Neural cell (in vitro differentiated cells): Measurements from ENCODE around the gene GPR101. TPM values are rescaled to one million over a fixed set of nuclear protein-coding genes. Genes with fewer than 3 reads are reported as not detected.
A peak's percentile ranks its signal among the peaks of the same experiment; 100 is the strongest.

Source experiments
- H2AFZ ChIP-seq: fragments of 200-600, 300-800 bp; sonication (generic), shearing (Covaris generic); 2 replicates; pipeline ENCODE4 v1.6.0; 2014; ENCODE audit warnings: low read depth, mild to moderate bottlenecking, antibody characterized with exemption, low read length, moderate library complexity
- H3F3A ChIP-seq: fragments of 200-600 bp; shearing (Covaris generic); 2 replicates; pipeline ENCODE4 v1.6.1; 2016; ENCODE audit warnings: mild to moderate bottlenecking, moderate library complexity, mixed read lengths, antibody characterized with exemption, low read length; ENCODE audit not compliant: insufficient read depth, poor library complexity, severe bottlenecking
- H3K27ac ChIP-seq: fragments of 200-600, 300-800 bp; sonication (generic), shearing (Covaris generic); 2 replicates; pipeline ENCODE4 v1.5.1; 2014; ENCODE audit warnings: mild to moderate bottlenecking, low read length, moderate library complexity
- H3K27me3 ChIP-seq: fragments of 300-800, 200-600 bp; sonication (generic), shearing (Covaris generic); 2 replicates; pipeline ENCODE4 v1.6.0; 2014; ENCODE audit warnings: mild to moderate bottlenecking, low read depth, low read length, moderate library complexity; ENCODE audit not compliant: insufficient read depth
- H3K36me3 ChIP-seq: fragments of 300-800, 200-600 bp; sonication (generic), shearing (Covaris generic); 2 replicates; pipeline ENCODE4 v1.5.1; 2014; ENCODE audit warnings: mild to moderate bottlenecking, antibody characterized with exemption, low read length, moderate library complexity; ENCODE audit not compliant: insufficient read depth
- H3K4me2 ChIP-seq: fragments of 300-800, 200-600 bp; sonication (generic), shearing (Covaris generic); 2 replicates; pipeline ENCODE4 v1.6.0; 2014; ENCODE audit warnings: mild to moderate bottlenecking, low read length
- H3K4me3 ChIP-seq: fragments of 300-800, 200-600 bp; sonication (generic), shearing (Covaris generic); 2 replicates; pipeline ENCODE4 v1.5.1; 2014; ENCODE audit warnings: mild to moderate bottlenecking, low read length, moderate library complexity
- H3K79me2 ChIP-seq: fragments of 200-600 bp; shearing (Covaris generic); replicated peaks from 2 replicates; pipeline ENCODE4 v1.6.0; 2014; ENCODE audit warnings: mild to moderate bottlenecking, low read length, moderate library complexity; ENCODE audit not compliant: insufficient read depth
- H3K9ac ChIP-seq: fragments of 300-800, 200-600 bp; sonication (generic), shearing (Covaris generic); 2 replicates; pipeline ENCODE4 v1.6.1; 2016; ENCODE audit warnings: mild to moderate bottlenecking, low read length, mixed read lengths
- H3K9me2 ChIP-seq: fragments of 200-600 bp; shearing (Covaris generic); 2 replicates; pipeline ENCODE4 v1.6.1; 2016; ENCODE audit warnings: mild to moderate bottlenecking, low read length, mixed read lengths; ENCODE audit not compliant: insufficient read depth
- H3K9me3 ChIP-seq: fragments of 200-600, 300-800 bp; sonication (generic), shearing (Covaris generic); 2 replicates; pipeline ENCODE4 v1.6.1; 2016; ENCODE audit warnings: mild to moderate bottlenecking, mixed run types, low read length, moderate library complexity, mixed read lengths
- H4K20me1 ChIP-seq: fragments of 200-600 bp; shearing (Covaris generic); 2 replicates; pipeline ENCODE4 v1.6.1; 2016; ENCODE audit warnings: mild to moderate bottlenecking, mixed run types; ENCODE audit not compliant: insufficient read depth
- CTCF ChIP-seq: fragments of 450-650 bp; IDR thresholded peaks from 2 replicates; pipeline ENCODE4 v1.5.1; 2014; ENCODE audit warnings: antibody characterized with exemption, mild to moderate bottlenecking, moderate library complexity; ENCODE audit not compliant: poor library complexity, severe bottlenecking
- EP300 ChIP-seq: fragments of 450-650 bp; conservative IDR thresholded peaks from 2 replicates; pipeline ENCODE4 v1.6.1; 2014; ENCODE audit warnings: antibody characterized with exemption, mild to moderate bottlenecking, moderate library complexity; ENCODE audit not compliant: poor library complexity, severe bottlenecking
- EZH2 ChIP-seq: fragments of 200-600, 300-800 bp; shearing (Covaris generic), sonication (generic); IDR thresholded peaks from 2 replicates; pipeline ENCODE4 v1.6.1; 2014; ENCODE audit warnings: antibody characterized with exemption, low read length, borderline replicate concordance, mild to moderate bottlenecking; ENCODE audit not compliant: insufficient read depth, poor library complexity, severe bottlenecking
- MXI1 ChIP-seq: fragments of 450-650 bp; conservative IDR thresholded peaks from 2 replicates; pipeline ENCODE4 v1.6.1; 2014; ENCODE audit warnings: antibody characterized with exemption, mild to moderate bottlenecking; ENCODE audit not compliant: poor library complexity, severe bottlenecking
- POLR2AphosphoS5 ChIP-seq: IDR thresholded peaks from 2 replicates; pipeline ENCODE4 v1.6.1; 2012
- RAD21 ChIP-seq: fragments of 450-650 bp; conservative IDR thresholded peaks from 2 replicates; pipeline ENCODE4 v1.6.1; 2014; ENCODE audit warnings: antibody characterized with exemption, mild to moderate bottlenecking, moderate library complexity
- REST ChIP-seq: IDR thresholded peaks from 2 replicates; pipeline ENCODE4 v1.6.1; 2012; ENCODE audit warnings: borderline replicate concordance
- SMC3 ChIP-seq: fragments of 450-650 bp; conservative IDR thresholded peaks from 2 replicates; pipeline ENCODE4 v1.6.1; 2014; ENCODE audit warnings: antibody characterized with exemption, mild to moderate bottlenecking, moderate library complexity; ENCODE audit not compliant: poor library complexity
- TAF1 ChIP-seq: IDR thresholded peaks from 2 replicates; pipeline ENCODE4 v1.6.1; 2012; ENCODE audit warnings: low read depth
- polyA plus RNA-seq: library from polyadenylated mRNA; depleted of rRNA; stranded (reverse); fragments of >200 nt; gene quantifications from 2 replicates; pipeline ENCODE4 v1.2.3, GENCODE V29; 2014

GPR101 gene
- polyA plus RNA-seq, 1 donor from 2014 or later, result 0.56 TPM

GRCh38 chrX:137032841-137033773, 688 bp downstream of the GPR101 start:
- Histone ChIP-seq H3K79me2 (no peaks in the 10 kb centered on the region), H3F3A (no peaks in the 10 kb centered on the region), H3K27ac (no peak overlapping the region), H2AFZ (no peak overlapping the region), H3K4me3 (peak overlapping the region; percentile 54), H3K9me3 (no peaks in the 10 kb centered on the region), H4K20me1 (no peaks in the 10 kb centered on the region), H3K9me2 (no peaks in the 10 kb centered on the region), H3K27me3 (peaks cover 47% of the 10 kb centered on the region), H3K36me3 (no peaks in the 10 kb centered on the region), H3K4me2 (no peak overlapping the region), H3K9ac (no peak overlapping the region)
- no peak for TF ChIP-seq REST
- TF ChIP-seq MXI1, result no peak
- TF ChIP-seq EP300, result no peak
- TF ChIP-seq EZH2, result no peak
- TF ChIP-seq SMC3, result no peak
- no peak for TF ChIP-seq CTCF
- no peak for TF ChIP-seq POLR2AphosphoS5
- TF ChIP-seq RAD21, result no peak
- no peak for TF ChIP-seq TAF1

- H4K20me1 ChIP-seq, result no peaks in the 10 kb centered on the region
- H3K79me2 ChIP-seq, result no peaks in the 10 kb centered on the region
- H3K27ac ChIP-seq, result no peak overlapping the region
- H3F3A ChIP-seq, result no peaks in the 10 kb centered on the region
- TF ChIP-seq EZH2 (no peak), CTCF (no peak), SMC3 (no peak), REST (no peak), RAD21 (no peak), TAF1 (no peak), POLR2AphosphoS5 (no peak), MXI1 (no peak), EP300 (no peak)
- H3K9me3 ChIP-seq, result no peaks in the 10 kb centered on the region
- H3K9me2 ChIP-seq, result no peaks in the 10 kb centered on the region
- peak overlapping the region; percentile 55 for H3K4me2 ChIP-seq
- peaks cover 47% of the 10 kb centered on the region for H3K27me3 ChIP-seq
- no peaks in the 10 kb centered on the region for H3K36me3 ChIP-seq
- no peak overlapping the region for H2AFZ ChIP-seq
- peak overlapping the region; percentile 76 for H3K4me3 ChIP-seq
- H3K9ac ChIP-seq, result no peak overlapping the region
Measured at GRCh38 chrX:137032341-137032694, 1.5 kb downstream of the GPR101 start.
